Thyroid gland (tissue), 4 donors: ENCODE measurements around the gene DSCAM.

Experiments used
- CTCF ChIP-seq, 6 experiments: fragments of 200-600 bp in 3 of 6; fragments of 450-650 bp in 3 of 6; sonication (generic) in 3 of 6; IDR thresholded peaks; one replicate each; pipeline ENCODE4 v1.5.1; 2016 to 2019; ENCODE audit warnings: antibody characterized with exemption in 6 of 6, mild to moderate bottlenecking in 2 of 6, inconsistent platforms in 1 of 6, moderate library complexity in 1 of 6
- POLR2A ChIP-seq, 2 donors: fragments of 450-650 bp; IDR thresholded peaks; one replicate each; pipeline ENCODE4 v1.6.1; 2017; ENCODE audit warnings: antibody characterized with exemption in 2 of 2, mild to moderate bottlenecking in 2 of 2, moderate library complexity in 1 of 2

- TF ChIP-seq CTCF (IDR thresholded peaks at IDR 0.05), result no peak
- no peak for TF ChIP-seq POLR2A (IDR thresholded peaks at IDR 0.05)
Observed at GRCh38 chr21:40056031-40056430, 790.9 kb downstream of the DSCAM start.
